GM18858 (cell line): ENCODE data around the gene TRERF1.

Experiments used
- ATAC-seq: cut with Tn5 transposase; IDR thresholded peaks from one replicate; pipeline ENCODE4 v1.9.1; 2021; ENCODE audit not compliant: unreplicated experiment

Gene TRERF1

DNA sequence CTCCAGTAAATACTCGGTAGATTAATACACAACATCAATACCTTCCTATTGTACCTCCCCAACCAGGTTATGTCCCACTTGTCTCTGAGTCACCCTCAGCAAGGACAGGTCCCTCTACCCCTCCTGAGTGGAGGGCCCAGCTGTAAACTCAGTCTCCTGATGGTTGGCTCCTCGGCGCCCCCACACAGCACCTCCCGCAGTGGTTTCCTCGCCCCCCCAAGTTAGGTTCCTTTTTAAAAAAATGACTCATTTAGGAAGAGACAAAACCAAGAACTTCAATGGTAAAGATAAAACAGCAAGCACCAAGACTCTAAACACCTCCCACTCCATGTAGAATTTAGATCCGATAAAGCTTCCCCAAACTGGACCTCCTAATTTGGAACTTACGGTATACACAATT, 83.5 kb downstream of the TRERF1 start:
- peak; percentile 18 for ATAC-seq

DNA sequence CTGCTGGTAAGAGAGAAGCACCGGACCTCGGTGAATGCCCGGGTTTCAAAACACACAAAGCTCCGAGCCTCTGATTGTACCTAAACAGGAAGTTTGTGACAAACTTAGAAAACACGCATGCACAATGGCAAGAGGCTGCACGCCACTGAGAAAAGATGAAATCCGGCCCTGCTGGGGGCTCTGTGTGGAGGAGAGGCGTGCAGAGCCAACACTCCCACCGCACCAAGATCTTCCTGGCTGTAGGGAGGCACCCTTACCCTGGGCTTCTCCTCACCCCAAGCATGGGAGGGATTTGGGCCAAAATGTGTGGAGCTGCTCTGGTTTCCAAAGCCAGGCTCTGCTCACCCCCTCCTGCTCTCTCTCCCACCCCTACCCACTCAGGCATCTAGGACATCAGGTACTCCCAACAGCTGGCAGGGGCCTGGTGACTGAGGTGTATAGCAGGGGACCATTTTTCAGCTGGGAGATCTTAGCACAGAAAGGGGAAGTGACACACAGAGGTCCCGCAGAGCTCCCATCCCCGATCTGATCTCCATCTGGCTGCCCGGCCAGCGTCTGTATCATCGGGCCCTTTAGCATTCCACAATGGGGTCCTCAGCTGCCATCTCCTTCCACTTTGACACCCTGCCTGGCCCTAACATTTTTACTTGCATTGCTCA, 84.2 kb downstream of the TRERF1 start:
- ATAC-seq = peak; percentile 54

DNA sequence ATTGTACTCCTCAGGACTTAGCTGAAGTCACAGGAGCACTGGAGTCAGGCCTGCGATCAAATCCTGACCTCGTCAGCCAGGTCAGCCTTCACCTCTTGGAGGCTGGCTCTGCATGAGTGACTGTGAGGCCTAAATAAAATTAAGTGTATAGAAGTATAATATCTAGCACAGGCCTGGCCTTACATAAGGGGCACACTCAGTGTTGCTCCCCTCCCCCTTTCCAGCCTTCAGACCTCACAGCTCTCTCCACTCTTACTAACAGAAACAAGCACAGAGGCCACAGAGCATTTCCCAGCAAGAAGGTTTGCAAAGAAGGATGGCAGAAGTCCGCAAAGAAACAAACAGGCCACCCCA, 84.8 kb downstream of the TRERF1 start:
- no peak for ATAC-seq

DNA sequence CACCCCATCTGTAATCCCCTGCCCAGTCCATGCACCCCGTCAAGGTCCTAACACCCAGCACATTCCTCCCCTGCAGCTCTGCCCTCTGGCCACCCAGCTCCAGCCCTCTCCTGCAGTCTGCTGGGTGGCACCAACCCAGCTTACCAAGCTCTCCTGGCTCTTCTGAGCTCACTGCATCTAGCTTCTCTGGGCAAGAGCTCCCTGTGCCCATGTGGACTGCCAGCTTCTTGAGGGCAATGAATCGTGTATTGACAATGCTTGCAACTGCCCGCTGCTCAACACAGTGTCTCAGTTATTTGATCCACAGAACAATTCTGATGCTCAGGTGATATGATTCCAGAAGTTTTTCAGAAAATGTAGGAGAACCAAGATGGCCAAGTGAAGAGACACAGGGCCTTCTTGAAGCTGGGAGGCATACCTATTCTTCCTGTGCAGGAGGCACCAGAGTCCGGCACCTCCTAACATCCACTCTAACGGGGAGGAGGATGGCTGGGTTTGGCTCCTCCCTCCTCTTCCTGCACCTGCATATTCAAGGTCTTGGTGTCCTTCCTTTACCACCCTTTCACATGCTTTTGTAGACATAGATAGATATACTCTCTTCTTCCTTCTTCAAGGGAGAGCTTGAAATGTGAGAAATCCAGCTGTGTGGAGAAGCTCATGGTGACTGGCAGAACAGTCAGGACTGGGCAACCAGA, 85.6 kb downstream of the TRERF1 start:
- ATAC-seq = no peak

DNA sequence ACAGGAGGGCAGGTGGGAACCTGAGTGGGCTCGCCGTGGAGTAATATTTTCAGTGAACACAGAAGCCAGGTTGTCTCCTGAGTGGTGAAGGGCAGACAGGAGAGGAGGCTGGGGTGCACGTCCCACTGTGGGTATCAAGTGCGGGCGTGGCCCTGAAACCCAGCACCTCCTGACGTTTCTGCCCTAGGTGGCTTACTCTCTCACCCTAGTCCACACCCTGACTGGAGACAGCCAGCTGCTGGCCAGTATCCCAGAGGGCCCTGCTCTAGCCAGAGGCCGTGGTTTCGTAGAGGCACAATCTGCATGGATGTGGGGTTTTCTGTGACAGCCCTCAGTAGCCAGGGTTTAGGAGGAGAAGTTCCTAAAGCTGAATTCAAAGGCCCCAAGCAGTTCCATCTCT, 86.7 kb downstream of the TRERF1 start:
- no peak for ATAC-seq

DNA sequence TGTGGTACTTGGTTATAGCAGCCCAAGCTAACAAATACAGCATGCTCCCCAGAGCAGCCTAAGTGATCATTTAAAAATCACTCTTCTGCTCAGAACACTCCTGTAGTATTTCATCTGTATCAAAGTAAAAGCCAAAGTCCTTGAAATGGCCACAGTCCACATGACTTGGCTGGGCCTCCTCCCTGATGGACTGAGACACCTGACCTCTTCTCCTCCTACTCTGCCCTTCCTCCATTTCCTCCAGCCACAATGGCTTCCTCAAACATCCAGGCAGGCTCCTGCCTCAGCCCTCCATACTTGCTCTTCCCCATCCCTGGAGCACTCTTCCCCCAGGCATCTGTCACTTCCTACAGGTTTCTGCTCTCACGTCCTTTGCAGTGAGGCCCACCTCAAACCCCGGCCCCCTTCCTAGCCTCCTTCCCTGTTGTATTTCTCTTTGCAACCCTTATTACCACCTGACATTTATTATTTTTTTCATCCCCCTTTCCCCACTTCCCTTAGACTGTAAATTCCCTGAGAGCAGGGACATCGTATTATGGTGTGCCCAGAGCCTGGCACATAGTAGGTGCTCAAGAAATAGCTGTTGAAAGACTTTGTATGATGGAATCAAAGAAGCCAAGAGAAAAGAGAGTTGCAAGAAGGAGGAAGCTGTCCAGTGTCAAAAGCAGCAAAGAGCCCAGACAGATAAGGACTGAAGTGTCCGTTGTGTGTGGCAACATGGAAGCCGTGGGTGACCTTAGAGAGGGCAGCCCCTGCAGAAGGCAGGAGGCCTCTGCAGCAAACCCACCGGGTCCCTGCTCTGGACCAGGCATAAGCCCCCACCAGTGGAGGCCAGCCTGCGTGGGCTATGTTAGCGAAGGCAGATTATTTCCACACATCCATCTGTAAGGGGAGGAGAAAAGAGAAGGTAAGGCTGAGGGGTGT, 87.5 kb downstream of the TRERF1 start:
- ATAC-seq = no peak

DNA sequence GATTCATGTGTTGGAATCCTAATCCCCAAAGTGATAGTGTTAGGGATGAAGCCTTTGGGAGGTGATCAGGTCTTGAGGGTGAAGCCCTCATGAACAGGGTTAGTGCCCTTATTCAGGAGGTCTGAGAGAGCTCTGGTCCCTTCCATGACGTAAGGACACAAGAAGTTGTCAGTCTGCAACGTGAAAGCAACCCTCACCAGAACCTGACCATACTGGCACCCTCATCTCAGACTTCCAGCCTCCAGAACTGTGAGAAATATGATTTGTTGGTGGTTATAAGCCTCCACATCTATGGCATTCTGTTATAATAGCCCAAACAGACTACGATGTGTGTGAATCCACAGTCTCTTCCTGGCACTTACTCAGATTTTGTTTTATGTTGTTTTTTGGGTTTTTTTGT, 90.7 kb downstream of the TRERF1 start:
- ATAC-seq = no peak

DNA sequence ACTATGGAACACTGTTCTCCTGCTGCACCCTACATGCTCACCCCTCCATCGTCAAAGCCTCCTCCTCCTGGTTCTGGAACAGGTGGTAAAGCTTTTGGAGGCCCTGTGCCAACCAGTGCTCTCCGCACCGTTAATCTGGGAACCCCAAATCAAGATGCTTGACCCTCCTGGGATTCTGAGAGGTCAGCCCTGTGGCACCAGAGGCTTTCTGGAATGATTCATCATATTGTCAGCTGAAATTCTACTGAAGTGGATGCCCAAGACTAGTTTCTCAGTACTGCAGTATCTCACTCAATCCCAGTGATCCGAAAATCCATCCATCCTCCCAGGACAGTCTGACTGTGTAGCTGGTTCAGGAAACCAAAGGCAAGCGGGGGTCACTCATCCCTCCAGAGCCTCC, 92.7 kb downstream of the TRERF1 start:
- ATAC-seq = no peak

DNA sequence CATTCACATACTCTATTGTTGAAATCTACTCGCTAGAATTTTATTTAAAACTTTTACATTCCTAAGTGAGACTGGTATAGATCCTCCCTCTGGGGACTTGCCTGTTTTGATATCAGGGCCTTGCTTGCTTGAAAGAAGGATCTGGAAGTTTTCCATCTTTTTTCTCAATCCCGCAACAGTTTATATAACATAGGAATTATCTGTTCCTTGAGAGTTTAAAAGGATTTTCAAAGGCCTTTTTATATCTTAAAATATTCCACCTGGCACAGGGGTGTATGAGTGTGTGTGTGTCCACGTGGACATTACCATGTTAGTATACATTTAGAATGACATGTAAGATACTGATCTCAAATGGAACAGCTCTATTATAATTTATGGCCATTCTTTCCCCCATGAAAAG, 96.3 kb downstream of the TRERF1 start:
- no peak for ATAC-seq

DNA sequence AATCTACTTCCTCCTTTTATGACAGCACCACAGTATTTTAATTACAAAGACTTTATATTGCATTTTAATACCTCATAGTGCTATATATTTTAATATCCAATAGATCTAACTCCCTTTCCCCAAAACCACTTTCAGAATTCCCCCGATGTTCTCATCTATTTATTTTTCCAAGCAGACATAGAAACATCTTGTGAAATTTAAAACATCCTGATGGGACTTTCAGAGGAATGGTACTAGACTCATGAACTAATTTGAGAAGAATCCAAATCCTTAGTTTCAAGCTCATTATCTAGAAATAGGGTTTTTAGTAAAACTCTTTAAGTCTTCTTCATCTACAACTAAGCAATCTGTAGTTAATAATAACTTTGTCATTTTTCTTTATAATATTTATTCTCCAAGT, 97.0 kb downstream of the TRERF1 start:
- ATAC-seq = no peak

DNA sequence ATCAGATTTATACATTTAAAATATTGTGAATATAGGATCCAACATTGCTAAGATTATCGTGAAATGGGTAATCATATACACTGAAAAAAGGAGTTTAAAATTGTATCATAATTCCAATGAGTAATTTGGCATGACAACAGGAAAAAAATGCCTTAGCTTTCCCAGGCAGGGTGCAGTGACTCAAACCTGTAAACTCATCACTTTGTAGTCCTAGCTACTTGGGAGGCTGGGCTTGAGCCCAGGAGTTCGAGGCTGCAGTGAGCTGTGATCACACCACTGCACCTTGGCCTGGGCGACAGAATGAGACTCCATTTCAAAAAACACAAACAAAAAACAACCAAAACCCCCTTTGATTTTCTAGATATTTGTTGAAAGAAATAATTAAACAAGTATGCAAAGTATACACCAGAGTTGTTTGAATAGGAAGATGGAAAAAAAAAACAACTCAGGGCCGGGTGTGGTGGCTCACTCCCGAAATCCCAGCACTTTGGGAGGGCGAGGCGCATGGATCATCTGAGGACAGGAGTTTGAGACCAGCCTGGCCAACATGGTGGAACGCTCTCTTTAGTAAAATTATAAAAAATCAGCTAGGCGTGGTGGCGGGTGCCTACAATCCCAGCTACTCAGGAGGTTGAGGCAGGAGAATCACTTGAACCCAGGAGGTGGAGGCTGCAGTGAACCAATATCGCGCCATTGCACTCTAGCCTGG, 98.7 kb downstream of the TRERF1 start:
- ATAC-seq = no peak

DNA sequence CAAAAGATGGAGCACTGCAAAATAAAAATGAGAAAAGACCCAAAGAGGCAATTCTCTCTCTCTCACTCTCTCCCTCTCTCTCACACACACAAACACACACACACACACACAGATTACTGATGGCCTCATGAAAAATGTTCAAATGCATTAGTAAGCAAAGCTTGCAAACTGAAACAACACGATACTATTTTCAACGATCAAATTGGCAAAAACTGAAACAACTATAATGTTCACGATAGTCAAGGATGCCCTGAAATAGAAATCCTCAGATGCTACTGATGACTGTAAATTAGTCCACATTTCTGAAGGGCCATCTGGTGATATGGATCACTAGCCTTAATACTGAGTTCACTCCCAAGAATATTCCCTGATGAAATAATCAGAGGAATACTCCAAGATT, 100.8 kb downstream of the TRERF1 start:
- no peak for ATAC-seq

DNA sequence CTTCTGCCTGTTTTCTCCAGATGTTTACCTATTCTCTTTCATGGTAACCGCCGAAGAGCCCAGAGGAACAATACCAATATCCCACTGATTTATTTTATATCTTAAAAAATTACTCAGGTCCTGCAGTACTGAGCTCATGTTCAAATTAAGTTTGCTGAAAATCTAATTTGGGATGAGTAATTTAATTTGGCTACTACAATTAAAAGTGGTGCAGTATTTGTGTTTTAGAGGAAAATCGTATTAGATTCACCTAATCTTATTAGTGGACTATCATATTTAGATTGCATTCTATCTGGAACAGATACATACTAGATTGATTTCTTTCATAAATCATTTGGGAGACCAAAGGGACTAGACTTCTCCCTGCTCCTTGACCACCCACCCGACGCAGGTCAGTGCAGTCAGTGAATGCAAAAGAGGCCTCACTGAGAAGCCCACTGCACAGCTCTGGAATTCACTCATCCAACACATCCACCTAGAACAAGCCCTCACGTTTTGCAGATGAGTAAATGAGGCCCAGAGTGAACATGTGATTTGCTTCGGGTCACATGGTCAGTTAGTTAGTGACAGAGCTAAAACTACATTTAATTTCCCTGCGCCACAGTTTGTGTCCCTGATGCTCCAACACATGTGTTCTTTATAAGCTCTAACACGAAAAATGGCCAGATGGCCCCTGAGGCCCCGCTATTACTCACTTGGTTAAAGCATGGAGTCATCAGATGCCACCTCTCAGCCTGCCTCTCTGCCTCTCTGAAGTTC, 101.8 kb downstream of the TRERF1 start:
- ATAC-seq = no peak

DNA sequence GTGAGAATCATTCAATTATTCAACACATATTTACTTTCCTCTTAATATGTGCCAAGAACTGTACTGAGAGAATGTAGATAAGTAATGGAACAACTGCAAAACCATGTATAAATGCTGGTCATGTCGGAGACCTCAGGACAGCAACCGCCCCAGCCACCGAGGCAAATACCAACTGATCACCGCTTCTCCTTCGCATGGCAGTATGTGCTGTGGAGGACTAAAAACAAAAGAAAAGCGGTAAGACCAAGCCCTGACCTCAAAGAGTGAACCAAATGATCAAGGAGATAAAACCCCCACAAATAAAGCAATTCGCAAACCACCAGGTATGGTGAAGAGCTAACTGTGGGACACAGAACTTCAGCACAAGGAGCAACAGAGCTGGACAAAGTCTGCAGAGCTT, 104.3 kb downstream of the TRERF1 start:
- ATAC-seq = no peak

DNA sequence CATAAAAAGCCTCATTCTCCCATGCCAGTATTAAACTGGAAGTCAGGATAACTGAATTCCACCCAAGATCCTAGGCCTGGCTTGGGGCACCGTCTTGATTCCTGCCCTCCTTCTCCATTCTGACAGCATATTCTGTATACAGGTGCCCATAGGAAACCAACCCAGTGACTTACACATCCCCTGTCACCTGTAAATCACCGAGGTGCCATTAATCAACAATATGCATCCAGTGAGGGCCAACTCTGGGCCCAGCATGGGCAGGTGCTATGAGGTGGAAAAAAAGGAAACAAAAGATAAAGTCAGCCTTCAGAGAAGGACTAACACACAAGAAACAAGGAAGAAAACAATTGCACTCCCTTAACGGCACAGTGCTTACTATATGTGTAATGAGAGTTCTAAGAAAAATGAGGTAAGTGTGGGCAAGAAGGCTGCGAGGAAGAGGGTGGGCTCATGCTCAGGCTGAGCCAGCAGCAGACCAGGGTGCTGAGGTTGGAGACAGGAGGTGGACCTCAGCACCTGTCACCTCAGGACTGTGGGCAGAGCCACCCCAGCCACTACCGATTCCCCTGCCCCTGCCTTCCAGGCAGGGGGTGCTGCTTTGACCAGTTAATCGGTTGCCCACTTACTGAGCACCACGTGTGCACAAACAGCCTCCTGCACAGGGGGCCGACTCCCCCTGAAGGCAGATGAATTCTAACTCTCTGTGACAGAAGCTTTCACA, 105.9 kb downstream of the TRERF1 start:
- no peak for ATAC-seq

DNA sequence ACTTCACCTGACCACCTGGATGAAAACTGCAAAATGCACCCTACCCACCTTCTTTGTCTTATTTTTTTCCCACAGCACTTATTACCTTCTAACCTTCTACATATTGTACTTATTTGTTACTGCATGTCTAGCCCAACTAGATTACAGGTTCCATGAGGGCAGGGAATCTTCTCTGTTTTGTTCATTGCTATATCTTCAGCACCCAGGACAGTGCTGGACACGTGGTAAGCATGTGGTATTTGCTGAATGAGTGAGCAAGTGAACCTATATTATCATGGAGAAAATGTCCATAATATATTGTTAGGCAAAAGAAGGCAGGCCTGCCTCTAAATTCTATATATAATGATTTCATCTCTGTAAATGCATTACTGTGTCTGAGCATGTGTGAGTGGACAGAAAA, 107.0 kb downstream of the TRERF1 start:
- ATAC-seq = no peak

DNA sequence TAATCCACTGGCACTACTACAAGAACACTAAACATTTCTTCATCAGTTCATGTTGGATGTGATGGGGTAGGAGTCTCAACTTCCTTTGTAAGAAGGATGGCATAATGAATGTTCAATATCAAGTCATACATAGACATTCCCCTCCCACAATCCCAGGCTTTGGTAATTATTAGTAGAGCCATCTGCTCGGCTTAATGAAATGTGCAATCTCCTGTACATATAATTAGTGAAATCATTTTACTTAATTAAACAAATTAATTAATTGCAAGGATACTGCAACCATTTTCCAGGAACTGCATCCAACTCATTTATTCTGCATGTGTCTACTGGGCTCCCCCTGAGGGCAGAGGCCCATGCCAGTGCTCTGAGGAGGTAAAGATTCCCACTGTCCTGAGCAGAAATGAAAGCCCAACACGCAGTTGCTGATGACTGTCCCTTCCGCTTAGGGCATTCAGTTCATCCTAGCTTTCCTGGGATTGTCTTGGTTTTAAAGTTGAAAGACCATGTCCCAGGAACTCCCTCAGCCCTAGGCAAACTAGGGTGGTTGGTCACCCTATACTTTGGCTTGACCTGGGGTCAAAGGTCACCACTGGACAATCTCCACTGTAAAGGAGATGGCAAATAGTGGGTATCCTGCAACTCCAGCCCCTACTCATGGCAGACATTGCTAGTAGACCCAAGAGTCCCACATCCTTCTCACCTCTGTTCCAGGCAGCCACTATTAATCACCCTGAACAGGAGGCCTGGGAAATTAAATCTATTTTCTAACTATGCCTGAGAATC, 109.8 kb downstream of the TRERF1 start:
- no peak for ATAC-seq

DNA sequence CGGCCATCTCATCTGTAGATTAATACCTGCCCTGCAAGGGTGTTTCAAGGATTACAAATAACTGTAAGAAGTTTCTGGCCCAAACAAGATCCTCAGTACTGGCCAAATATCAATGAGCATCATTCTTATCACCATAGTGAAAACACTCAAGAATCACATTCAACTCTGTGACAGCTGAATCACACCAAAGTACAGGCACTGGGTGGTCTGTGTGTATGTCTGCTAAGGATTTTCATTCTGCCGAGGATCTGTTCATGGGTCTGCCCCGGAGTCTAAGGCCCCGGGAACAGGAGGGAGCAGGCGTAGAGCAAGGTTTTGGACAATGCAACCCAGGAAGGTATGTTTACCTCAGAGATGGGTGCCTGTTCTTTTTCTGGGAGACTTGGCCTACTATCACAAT, 110.5 kb downstream of the TRERF1 start:
- ATAC-seq = no peak

DNA sequence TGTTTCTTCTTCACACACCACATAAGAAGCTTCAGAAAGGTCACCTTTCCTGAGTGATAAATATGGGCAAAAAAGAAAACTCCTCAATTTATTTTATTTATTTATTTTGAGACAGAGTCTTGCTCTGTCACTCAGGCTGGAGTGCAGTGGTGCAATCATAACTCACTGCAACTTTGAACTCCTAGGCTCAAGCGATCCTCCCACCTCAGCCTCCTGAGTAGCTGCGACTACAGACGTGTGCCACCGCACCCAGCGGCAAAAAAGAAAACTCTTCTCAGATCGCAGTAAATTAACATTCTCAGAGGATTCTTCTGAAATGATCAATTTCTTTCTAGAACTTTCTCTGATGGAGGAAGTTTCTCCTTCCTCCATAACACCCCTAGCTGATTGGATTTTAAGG, 111.2 kb downstream of the TRERF1 start:
- no peak for ATAC-seq
